Vagina (tissue), 2 donors: ENCODE data around the gene ENTHD1. TPM values are rescaled to one million over a fixed set of nuclear protein-coding genes. Genes with fewer than 3 reads are reported as not detected.
"Not testable (repeated sequence)": the region's sequence is repeated elsewhere in the genome, so short reads cannot be mapped to it uniquely, and the experiment has no call there.

ENCODE experiments used
- DNase-seq, 2 donors: peaks; one replicate each; pipeline ENCODE4 v3.0.0-alpha.2; 2017; ENCODE audit errors: extremely low spot score in 2 of 2
- H3K27ac ChIP-seq: fragments of 200-600 bp; sonication (generic); one replicate; pipeline ENCODE4 v1.5.1; 2019
- H3K27me3 ChIP-seq: fragments of 200-600 bp; sonication (generic); one replicate; pipeline ENCODE4 v1.5.1; 2019
- H3K36me3 ChIP-seq, 2 donors: fragments of 200-600 bp; sonication (generic); one replicate each; pipeline ENCODE4 v1.5.1; 2017 to 2019
- H3K4me1 ChIP-seq: fragments of 200-600 bp; sonication (generic); one replicate; pipeline ENCODE4 v1.5.1; 2019
- H3K4me3 ChIP-seq, 2 donors: fragments of 200-600 bp; sonication (generic); 1 replicate in 1 of 2; 2 replicates in 1 of 2; pipeline ENCODE4 v1.5.1; 2016 to 2019
- H3K9me3 ChIP-seq: fragments of 200-600 bp; sonication (generic); one replicate; pipeline ENCODE4 v1.5.1; 2019
- CTCF ChIP-seq, 3 experiments: fragments of 450-650 bp in 2 of 3; fragments of 200-600 bp in 1 of 3; sonication (generic) in 1 of 3; IDR thresholded peaks; one replicate each; pipeline ENCODE4 v1.5.1; 2017 to 2019; ENCODE audit warnings: antibody characterized with exemption in 3 of 3, mild to moderate bottlenecking in 2 of 3, moderate library complexity in 2 of 3
- POLR2A ChIP-seq, 2 donors: fragments of 450-650 bp; IDR thresholded peaks; one replicate each; pipeline ENCODE4 v1.6.1; 2017; ENCODE audit warnings: antibody characterized with exemption in 2 of 2, mild to moderate bottlenecking in 2 of 2, moderate library complexity in 2 of 2
- POLR2AphosphoS5 ChIP-seq, 2 donors: sonication (generic); formaldehyde crosslinking; IDR thresholded peaks; one replicate each; pipeline ENCODE4 v1.9.0; 2017; ENCODE audit warnings: antibody characterized with exemption in 2 of 2, mild to moderate bottlenecking in 2 of 2, low read depth in 1 of 2; ENCODE audit not compliant: insufficient read depth in 1 of 2
- intact Hi-C: fragments of 100-400 bp; cut with DNase I; formaldehyde crosslinking; loops from one replicate; pipeline ENCODE4 v1.15.1; 2023
- total RNA-seq: library from RNA; depleted of rRNA; stranded (reverse); fragments of >200 nt; gene quantifications from one replicate; pipeline ENCODE4 v1.2.3, GENCODE V29; 2016

ENTHD1 gene
- total RNA-seq, 1 donor from 2014 or later = not detected

DNA sequence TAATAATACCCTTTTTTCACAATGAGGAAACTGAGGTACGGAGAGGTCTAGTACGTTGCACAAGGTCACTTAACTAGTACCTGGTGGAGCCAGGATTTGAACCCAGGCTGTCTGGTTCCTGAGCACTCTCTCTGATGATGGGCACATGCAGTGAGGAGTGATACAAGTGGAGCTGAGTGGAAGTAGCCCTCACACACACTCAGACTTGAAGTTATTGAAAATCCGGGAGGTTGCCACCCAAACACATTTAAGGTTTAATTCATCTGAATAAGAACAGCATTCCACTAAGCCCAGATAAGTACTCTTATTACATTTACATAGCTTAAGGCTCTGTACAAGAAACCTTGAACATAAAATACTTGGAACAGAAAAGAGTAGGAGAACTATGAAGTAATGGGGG, 12.1 kb upstream of the ENTHD1 start:
- DNase-seq = no peak
- intact Hi-C loops = no loop called here
- Histone ChIP-seq H3K27me3 (no peaks in the 10 kb centered on the region), H3K4me1 (no peaks in the 10 kb centered on the region), H3K36me3 (no peaks in the 10 kb centered on the region), H3K27ac (no peak overlapping the region), H3K4me3 (no peak overlapping the region), H3K9me3 (no peaks in the 10 kb centered on the region)
- TF ChIP-seq POLR2A (IDR thresholded peaks at IDR 0.05) (no peak), POLR2AphosphoS5 (IDR thresholded peaks at IDR 0.05; ENCODE audit: insufficient read depth in 1 of 2, low read depth in 1 of 2) (no peak)

DNA sequence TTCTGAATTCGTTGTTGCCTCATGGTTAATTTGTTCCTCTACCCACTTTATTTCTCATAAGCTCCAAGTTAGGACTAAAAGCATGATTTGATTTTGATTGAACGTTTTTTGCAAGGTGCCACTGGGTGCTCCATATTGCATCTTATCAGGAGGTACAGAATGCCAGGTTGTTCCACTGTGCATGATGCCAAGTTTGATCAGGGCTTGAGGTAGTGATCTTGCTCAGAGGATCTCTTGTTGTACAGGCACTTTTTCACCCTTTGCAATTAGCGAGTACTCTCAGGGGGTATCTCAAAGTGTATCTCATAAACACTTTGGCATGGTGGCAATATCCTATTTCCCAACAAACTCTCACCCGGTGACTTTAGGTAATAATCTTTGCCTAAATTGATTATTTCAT, 11.3 kb upstream of the ENTHD1 start:
- no peaks in the 10 kb centered on the region for H3K4me1 ChIP-seq
- intact Hi-C loops = no loop called here
- H3K36me3 ChIP-seq = no peaks in the 10 kb centered on the region
- no peak for TF ChIP-seq POLR2AphosphoS5 (IDR thresholded peaks at IDR 0.05; ENCODE audit: insufficient read depth in 1 of 2, low read depth in 1 of 2)
- no peak for TF ChIP-seq POLR2A (IDR thresholded peaks at IDR 0.05)
- TF ChIP-seq CTCF (IDR thresholded peaks at IDR 0.05) = no peak
- H3K27ac ChIP-seq = no peak overlapping the region
- no peak overlapping the region for H3K4me3 ChIP-seq
- H3K27me3 ChIP-seq = no peaks in the 10 kb centered on the region
- no peaks in the 10 kb centered on the region for H3K9me3 ChIP-seq
- DNase-seq = no peak

- H3K4me3 ChIP-seq, intact Hi-C loops, DNase-seq, H3K27ac ChIP-seq, H3K27me3 ChIP-seq, H3K9me3 ChIP-seq, H3K36me3 ChIP-seq, H3K4me1 ChIP-seq: not testable (repeated sequence)
Observed at GRCh38 chr22:39904024-39904423, 10.5 kb upstream of the ENTHD1 start.

- no peak for DNase-seq
- H3K9me3 ChIP-seq = no peaks in the 10 kb centered on the region
- no peaks in the 10 kb centered on the region for H3K27me3 ChIP-seq
- H3K27ac ChIP-seq = no peak overlapping the region
- intact Hi-C loops = no loop called here
- H3K4me1 ChIP-seq = no peaks in the 10 kb centered on the region
- H3K4me3 ChIP-seq = peak overlapping the region in 1 of 2 donors; percentile 21
- H3K36me3 ChIP-seq = no peaks in the 10 kb centered on the region
- TF ChIP-seq POLR2AphosphoS5 (IDR thresholded peaks at IDR 0.05; ENCODE audit: insufficient read depth in 1 of 2, low read depth in 1 of 2) (no peak), CTCF (IDR thresholded peaks at IDR 0.05) (no peak), POLR2A (IDR thresholded peaks at IDR 0.05) (no peak)
Observed at GRCh38 chr22:39901565-39902146, 8.1 kb upstream of the ENTHD1 start.

DNA sequence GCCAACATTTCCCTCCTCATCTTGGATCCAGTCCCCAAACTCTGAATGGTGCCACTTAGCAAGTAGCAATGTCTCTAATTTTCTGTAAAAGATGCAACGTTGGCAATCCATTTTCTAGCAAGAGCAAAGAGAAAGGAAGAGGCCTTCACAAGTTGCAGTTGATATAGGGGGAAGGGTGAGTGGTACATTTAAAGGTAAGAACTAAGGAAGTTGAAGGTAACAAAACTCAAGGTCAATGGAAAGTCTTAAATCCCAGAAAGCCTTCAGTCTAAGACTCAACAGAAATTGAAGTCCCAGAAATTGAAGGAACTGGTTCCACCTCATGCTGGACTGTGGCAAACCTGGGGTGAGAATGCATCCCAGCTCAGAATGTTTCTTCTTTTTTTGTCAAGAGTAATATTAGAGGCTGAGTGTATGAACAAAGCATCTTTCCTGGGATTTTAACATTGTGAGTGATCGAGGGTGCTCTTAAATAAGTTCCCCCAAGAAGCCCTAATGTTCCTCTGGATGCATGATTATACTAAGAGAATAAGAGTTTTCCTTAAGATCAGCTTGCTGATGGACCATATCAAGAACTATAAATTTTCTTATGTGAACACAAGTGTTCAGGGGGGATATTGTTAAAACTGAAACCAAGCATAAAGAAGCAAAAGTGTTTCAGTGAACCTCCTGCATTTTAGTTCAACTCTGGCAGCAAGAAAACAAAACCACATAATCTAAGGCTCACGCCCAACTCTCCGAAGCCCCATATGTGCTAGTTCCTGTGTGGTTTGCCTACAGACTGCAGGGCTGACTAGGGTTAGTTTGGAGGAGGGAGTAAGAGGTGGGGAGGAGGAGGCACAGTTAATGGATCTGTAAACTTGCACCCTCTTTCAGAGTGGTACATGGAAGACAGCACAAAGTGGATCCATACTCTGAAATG, 7.0 kb upstream of the ENTHD1 start, which contains the start of gene GRAP2:
TSS of gene GRAP2 (plus strand) at position 779 of the 922 bp plus-strand sequence. CDS start 46,023 bp downstream, outside the sequence.
- intact Hi-C loops = no loop called here
- DNase-seq = no peak
- Histone ChIP-seq H3K9me3 (no peaks in the 10 kb centered on the region), H3K27ac (no peak within 1 kb of the TSS), H3K4me1 (no peaks in the 10 kb centered on the region), H3K36me3 (no peaks in the 10 kb centered on the region), H3K27me3 (no peaks in the 10 kb centered on the region), H3K4me3 (peak within 1 kb of the TSS in 1 of 2 donors; percentile 21)
- TF ChIP-seq CTCF (IDR thresholded peaks at IDR 0.05) = no peak
- no peak for TF ChIP-seq POLR2AphosphoS5 (IDR thresholded peaks at IDR 0.05; ENCODE audit: insufficient read depth in 1 of 2, low read depth in 1 of 2)
- no peak for TF ChIP-seq POLR2A (IDR thresholded peaks at IDR 0.05)

DNA sequence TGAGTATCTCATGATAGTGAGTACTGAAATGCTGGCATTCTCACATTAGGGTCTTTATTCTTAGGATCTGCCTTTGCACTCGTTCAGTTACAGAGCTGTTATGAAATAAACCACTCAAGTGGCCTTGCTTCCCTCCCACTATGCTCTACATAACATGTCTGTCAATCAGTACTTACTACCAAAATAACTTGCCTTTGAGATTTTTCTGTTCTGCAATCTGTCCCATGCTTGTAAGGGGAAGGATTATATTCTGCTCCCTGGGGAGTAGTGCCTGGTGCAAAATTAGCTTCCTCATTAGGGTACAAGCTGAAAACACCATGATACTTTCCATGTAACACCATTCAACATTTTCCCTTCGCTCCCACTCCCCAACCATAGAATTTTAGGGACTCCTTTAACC, 5.4 kb upstream of the ENTHD1 start:
- DNase-seq = no peak
- TF ChIP-seq POLR2AphosphoS5 (IDR thresholded peaks at IDR 0.05; ENCODE audit: insufficient read depth in 1 of 2, low read depth in 1 of 2) (no peak), CTCF (IDR thresholded peaks at IDR 0.05) (no peak)
- intact Hi-C loops = no loop called here
- Histone ChIP-seq H3K4me3 (no peak overlapping the region), H3K4me1 (no peaks in the 10 kb centered on the region), H3K27ac (no peak overlapping the region), H3K36me3 (no peaks in the 10 kb centered on the region), H3K27me3 (no peaks in the 10 kb centered on the region), H3K9me3 (no peaks in the 10 kb centered on the region)
